ENCODE data around the gene FBXO30. TPM values are rescaled to one million over a fixed set of nuclear protein-coding genes. Genes with fewer than 3 reads are reported as not detected.

Gene FBXO30
- total and polyA plus RNA-seq, 10 of the 15 experiments (the other 5 are each of a cell fraction or from before 2014, with no cell fraction given): 1.7 to 6.9 (median 5.3) TPM

DNA sequence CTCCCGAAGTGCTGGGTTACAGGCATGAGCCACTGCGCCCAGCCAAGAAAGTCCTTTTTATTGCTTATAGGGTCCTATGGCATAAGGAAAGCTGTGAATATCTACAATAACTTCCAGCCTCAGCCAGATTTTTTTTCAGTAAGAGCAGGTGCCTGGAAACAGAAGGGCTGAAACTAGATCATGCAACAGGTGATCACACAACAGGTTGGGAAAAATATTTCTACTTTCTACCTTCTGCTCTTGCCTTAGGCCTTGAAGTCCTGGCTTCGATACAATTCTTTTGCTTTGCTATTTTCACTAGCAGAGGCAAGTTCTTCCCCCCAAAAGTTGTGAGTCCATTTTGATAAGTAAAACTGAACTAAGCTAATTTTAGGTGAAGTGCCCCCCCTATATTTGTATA, 9.7 kb upstream of the FBXO30 start:
- H3K27ac ChIP-seq (ENCODE audit: control insufficient read depth, insufficient read depth): no peak overlapping the region
- H3K79me2 ChIP-seq (ENCODE audit: control insufficient read depth, insufficient read depth, low read length): no peaks in the 10 kb centered on the region
- WGBS (ENCODE audit: insufficient coverage, insufficient replicate concordance, low lambda C conversion rate, missing lambda C conversion rate): 99% methylated on average over 3 of the region's 3 CpGs
- POLR2A ChIA-PET: no interaction called here
- BruUV-seq (replicated peaks): no TSS peak
- no peaks in the 10 kb centered on the region for H3K9me3 ChIP-seq (replicated peaks; ENCODE audit: control insufficient read depth, insufficient read depth, low read length)
- H2AFZ ChIP-seq (ENCODE audit: control insufficient read depth, low read depth, low read length): no peak overlapping the region
- intact Hi-C loops (cut with micrococcal nuclease; ENCODE audit: unreplicated experiment) (no loop called here), in situ Hi-C loops (cut with MboI) (no loop called here)
- SMC1A ChIA-PET (ENCODE audit: uncharacterized antibody, unreplicated experiment): interaction anchor here (1.0 to 1.1 kb wide), 3 partner anchors 8 to 41 kb away, joined by 3 to 5 read pairs (median 3); no protein-coding TSS in a partner anchor
- no peaks in the 10 kb centered on the region for H3K4me1 ChIP-seq (ENCODE audit: control insufficient read depth, insufficient read depth, low read length)
- ATAC-seq (no peak), FAIRE-seq (no peak), DNase-seq (ENCODE audit: low read depth, low spot score) (no peak)
- TF ChIP-seq, protein P1, sequence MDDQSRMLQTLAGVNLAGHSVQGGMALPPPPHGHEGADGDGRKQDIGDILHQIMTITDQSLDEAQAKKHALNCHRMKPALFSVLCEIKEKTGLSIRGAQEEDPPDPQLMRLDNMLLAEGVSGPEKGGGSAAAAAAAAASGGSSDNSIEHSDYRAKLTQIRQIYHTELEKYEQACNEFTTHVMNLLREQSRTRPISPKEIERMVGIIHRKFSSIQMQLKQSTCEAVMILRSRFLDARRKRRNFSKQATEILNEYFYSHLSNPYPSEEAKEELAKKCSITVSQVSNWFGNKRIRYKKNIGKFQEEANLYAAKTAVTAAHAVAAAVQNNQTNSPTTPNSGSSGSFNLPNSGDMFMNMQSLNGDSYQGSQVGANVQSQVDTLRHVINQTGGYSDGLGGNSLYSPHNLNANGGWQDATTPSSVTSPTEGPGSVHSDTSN (IDR thresholded peaks at IDR 0.05; ENCODE audit: insufficient replicate concordance, low read depth, low read length): no peak
- TF ChIP-seq PML (IDR thresholded peaks at IDR 0.05; ENCODE audit: low read length): no peak
- no peak for TF ChIP-seq TCF7 (IDR thresholded peaks at IDR 0.05; ENCODE audit: borderline replicate concordance)
- TF ChIP-seq, protein P2, sequence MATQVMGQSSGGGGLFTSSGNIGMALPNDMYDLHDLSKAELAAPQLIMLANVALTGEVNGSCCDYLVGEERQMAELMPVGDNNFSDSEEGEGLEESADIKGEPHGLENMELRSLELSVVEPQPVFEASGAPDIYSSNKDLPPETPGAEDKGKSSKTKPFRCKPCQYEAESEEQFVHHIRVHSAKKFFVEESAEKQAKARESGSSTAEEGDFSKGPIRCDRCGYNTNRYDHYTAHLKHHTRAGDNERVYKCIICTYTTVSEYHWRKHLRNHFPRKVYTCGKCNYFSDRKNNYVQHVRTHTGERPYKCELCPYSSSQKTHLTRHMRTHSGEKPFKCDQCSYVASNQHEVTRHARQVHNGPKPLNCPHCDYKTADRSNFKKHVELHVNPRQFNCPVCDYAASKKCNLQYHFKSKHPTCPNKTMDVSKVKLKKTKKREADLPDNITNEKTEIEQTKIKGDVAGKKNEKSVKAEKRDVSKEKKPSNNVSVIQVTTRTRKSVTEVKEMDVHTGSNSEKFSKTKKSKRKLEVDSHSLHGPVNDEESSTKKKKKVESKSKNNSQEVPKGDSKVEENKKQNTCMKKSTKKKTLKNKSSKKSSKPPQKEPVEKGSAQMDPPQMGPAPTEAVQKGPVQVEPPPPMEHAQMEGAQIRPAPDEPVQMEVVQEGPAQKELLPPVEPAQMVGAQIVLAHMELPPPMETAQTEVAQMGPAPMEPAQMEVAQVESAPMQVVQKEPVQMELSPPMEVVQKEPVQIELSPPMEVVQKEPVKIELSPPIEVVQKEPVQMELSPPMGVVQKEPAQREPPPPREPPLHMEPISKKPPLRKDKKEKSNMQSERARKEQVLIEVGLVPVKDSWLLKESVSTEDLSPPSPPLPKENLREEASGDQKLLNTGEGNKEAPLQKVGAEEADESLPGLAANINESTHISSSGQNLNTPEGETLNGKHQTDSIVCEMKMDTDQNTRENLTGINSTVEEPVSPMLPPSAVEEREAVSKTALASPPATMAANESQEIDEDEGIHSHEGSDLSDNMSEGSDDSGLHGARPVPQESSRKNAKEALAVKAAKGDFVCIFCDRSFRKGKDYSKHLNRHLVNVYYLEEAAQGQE (IDR thresholded peaks at IDR 0.05; ENCODE audit: low read depth, low read length): no peak
- TF ChIP-seq, protein P3, sequence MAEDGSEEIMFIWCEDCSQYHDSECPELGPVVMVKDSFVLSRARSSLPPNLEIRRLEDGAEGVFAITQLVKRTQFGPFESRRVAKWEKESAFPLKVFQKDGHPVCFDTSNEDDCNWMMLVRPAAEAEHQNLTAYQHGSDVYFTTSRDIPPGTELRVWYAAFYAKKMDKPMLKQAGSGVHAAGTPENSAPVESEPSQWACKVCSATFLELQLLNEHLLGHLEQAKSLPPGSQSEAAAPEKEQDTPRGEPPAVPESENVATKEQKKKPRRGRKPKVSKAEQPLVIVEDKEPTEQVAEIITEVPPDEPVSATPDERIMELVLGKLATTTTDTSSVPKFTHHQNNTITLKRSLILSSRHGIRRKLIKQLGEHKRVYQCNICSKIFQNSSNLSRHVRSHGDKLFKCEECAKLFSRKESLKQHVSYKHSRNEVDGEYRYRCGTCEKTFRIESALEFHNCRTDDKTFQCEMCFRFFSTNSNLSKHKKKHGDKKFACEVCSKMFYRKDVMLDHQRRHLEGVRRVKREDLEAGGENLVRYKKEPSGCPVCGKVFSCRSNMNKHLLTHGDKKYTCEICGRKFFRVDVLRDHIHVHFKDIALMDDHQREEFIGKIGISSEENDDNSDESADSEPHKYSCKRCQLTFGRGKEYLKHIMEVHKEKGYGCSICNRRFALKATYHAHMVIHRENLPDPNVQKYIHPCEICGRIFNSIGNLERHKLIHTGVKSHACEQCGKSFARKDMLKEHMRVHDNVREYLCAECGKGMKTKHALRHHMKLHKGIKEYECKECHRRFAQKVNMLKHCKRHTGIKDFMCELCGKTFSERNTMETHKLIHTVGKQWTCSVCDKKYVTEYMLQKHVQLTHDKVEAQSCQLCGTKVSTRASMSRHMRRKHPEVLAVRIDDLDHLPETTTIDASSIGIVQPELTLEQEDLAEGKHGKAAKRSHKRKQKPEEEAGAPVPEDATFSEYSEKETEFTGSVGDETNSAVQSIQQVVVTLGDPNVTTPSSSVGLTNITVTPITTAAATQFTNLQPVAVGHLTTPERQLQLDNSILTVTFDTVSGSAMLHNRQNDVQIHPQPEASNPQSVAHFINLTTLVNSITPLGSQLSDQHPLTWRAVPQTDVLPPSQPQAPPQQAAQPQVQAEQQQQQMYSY (CRISPR knock-in tag; IDR thresholded peaks at IDR 0.05): no peak
- H3K9ac ChIP-seq (ENCODE audit: control insufficient read depth, insufficient read depth, low read length): no peak overlapping the region
- no peak overlapping the region for H3K4me2 ChIP-seq (ENCODE audit: control insufficient read depth, insufficient read depth)
- no peaks in the 10 kb centered on the region for H4K20me1 ChIP-seq (ENCODE audit: control insufficient read depth, insufficient read depth)
- RAD21 ChIA-PET (ENCODE audit: unreplicated experiment): interaction anchor here (0.6 kb wide), 1 partner anchor 87 kb away, joined by 3 read pairs; no protein-coding TSS in a partner anchor
- CTCF ChIA-PET: no interaction called here
- H3K27me3 ChIP-seq (replicated peaks in 1 of 2; ENCODE audit: control insufficient read depth in 2 of 2, insufficient read depth in 2 of 2, low read length in 1 of 2): no peaks in the 10 kb centered on the region
- H3K36me3 ChIP-seq (ENCODE audit: control insufficient read depth in 2 of 2, insufficient read depth in 2 of 2, low read length in 1 of 2): no peaks in the 10 kb centered on the region; a peak in 1 of 4 replicates
- H3K4me3 ChIP-seq: no peak overlapping the region
